ENCODE measurements around the gene MEN1. TPM values are rescaled to one million over a fixed set of nuclear protein-coding genes. Genes with fewer than 3 reads are reported as not detected.

Gene MEN1
- 10 to 100 TPM; 25.8 to 27.0 TPM for total RNA-seq
- 26.2 to 45.0 reads per million in 2 donors for total RNA-seq

DNA sequence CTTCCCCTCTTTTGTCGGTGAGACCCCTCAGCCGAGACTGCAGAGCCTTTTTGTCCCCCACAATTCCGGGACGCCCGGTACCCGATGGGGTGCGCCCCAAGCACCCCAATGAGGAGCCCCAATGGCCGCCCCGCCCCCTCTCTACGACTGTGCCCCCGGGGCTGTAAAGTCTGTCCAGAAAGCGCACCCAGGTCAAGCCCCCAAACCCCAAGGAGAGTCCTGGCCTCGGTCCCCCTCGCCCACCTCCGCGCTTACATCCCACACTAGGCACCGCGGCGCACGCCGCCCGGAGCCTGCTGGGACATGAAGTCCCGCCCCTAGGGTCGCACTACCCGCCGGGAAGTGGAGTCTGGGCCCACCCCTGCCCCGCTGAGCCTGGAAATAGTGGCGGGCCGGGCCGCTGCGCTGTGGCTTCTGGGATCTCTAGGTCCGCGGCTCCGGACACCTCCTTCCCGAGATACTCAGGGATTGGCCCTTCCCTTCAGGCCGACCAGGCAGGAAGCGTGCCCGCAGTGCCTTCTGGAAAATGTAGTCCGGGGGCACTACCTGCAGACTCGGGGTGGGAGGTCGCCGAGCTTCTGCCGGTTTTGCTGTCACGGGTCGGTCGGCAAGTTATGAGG lies at the start of gene MEN1:
Gene MEN1 (minus strand): TSS at position 281 of the 620 bp plus-strand sequence. CDS start 442 bp downstream, outside the sequence.
- H3K9me3 ChIP-seq (ENCODE audit: control insufficient read depth, low read length, poor library complexity, severe bottlenecking): no peaks in the 10 kb centered on the region
- Mint-ChIP-seq H3K36me3 (ENCODE audit: low read depth) (peaks cover 5% of the 10 kb centered on the region), H3K4me1 (peaks cover 21% of the 10 kb centered on the region), H3K27ac (peak within 1 kb of the TSS; percentile 92), H3K27me3 (no peaks in the 10 kb centered on the region), H3K4me3 (peak within 1 kb of the TSS; percentile 97)
- ATAC-seq: peak; percentile 90
- peak; percentile 54 to 61 (median 61) for DNase-seq

DNA sequence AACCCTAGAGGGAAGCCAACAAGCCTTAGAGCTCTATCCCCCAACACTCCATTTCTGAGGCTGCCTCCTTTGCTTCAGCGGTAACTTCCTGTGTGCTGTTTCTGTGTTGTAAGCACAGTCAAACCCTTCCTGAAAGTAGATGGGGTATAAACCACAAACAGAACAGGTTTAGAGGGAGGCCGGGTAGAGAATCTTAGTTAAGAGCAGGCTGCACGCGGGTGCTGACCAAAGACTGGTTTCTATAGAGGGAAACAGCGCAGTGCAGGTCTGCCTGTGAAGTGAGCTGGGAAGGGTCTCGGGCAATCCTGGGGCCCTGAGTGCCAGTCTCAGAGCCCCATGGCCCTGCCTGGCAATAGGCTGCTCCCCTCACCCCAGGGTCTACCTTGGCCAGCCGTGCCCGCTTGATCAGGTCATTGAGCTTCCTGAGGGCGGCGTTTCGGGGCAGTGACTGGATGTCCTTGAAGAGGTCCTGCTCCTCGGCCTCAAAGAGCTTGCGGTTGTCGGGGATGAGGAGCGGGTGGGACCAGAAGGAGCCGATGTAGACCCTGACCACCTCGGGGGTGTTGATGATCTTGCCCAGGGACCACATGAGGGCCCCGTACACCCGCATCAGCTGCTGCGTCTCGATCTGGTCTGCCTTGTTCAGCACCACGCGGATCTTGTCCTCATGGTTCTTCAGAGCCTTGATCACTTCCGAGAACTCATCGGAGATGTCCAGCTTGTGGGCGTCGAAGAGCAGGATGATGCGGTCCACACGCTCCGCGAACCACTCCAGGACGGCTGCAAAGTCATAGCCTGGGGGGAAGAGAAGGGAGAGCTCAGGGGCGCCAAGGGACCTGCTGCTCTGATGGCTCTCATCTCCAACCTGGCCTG lies 49.4 kb upstream of the MEN1 start:
- Mint-ChIP-seq H3K27me3 (no peaks in the 10 kb centered on the region), H3K4me3 (peak overlapping the region; percentile 83), H3K4me1 (peaks cover 64% of the 10 kb centered on the region), H3K36me3 (ENCODE audit: low read depth) (peaks cover 2% of the 10 kb centered on the region), H3K27ac (peak overlapping the region; percentile 98)
- H3K9me3 ChIP-seq (ENCODE audit: control insufficient read depth, low read length, poor library complexity, severe bottlenecking): no peaks in the 10 kb centered on the region
- DNase-seq (peak in 1 of 3 donors; percentile 36), ATAC-seq (peak; percentile 77)

DNA sequence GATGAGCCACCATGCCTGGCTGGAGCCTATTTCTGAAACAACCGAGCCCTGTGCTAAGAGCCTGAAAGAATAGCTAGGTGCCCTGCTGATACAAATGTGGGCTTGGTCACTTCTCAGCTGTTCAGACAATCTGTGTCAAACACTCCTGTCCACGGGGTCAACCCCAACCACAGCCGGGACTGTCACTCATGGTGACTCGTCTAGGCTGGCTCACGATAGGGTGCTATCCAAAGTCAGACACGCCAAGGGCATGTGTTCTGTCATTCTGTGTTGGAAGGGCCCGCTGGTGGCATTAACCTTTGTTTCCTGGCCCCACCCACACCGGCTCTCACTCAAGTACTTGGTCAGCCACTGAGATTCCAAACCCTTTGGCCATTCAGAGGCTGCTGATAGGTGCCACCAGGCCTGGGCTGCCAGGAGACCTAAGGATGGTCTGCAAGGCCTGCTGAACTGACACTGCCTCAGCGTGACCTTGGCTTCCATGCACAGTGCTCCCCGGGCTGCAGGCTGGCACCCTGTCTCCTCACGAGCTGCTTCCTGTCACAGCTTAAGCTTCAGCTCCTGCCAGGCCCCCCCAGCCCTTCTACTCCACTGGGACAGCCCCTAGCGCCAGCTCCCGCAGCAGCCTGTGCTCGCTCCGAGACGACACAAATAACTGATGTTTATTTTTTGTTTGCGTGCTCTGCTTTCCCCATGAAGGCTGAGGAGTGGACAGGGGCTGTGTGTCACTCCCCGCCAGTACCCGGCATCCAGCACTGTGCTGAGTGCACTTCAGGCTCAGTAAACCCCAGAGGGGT lies 48.3 kb upstream of the MEN1 start:
- no peaks in the 10 kb centered on the region for H3K9me3 ChIP-seq (ENCODE audit: control insufficient read depth, low read length, poor library complexity, severe bottlenecking)
- Mint-ChIP-seq H3K27me3 (no peaks in the 10 kb centered on the region), H3K4me3 (peak overlapping the region; percentile 83), H3K27ac (peak overlapping the region; percentile 98), H3K36me3 (ENCODE audit: low read depth) (peaks cover 2% of the 10 kb centered on the region), H3K4me1 (peaks cover 69% of the 10 kb centered on the region)
- peak in 2 of 3 donors; percentile 49 to 59 for DNase-seq
- peak; percentile 61 for ATAC-seq

DNA sequence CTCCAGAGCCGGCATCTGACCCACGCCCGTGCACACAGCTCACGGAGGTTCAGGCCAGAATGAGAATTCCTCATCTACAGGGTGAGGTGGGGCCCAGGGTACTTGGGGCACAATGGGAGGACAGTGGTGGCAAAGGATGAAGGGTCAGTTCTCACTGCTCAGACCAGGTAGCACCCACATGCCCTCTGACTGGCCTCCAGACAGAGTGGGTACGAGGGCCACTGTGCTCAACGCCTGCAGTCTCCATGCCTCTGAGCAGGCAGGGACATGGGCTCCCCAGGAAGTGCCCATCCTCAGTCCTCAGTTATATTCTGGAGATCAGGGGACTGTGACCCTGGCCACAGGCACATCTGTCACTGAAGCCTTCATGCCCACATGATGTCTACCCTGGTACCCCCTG lies 47.1 kb upstream of the MEN1 start:
- ATAC-seq (no peak), DNase-seq (no peak)
- Mint-ChIP-seq H3K36me3 (ENCODE audit: low read depth) (peaks cover 2% of the 10 kb centered on the region), H3K4me1 (peaks cover 72% of the 10 kb centered on the region), H3K4me3 (peak overlapping the region; percentile 69), H3K27me3 (no peaks in the 10 kb centered on the region), H3K27ac (peak overlapping the region; percentile 98)
- no peaks in the 10 kb centered on the region for H3K9me3 ChIP-seq (ENCODE audit: control insufficient read depth, low read length, poor library complexity, severe bottlenecking)

DNA sequence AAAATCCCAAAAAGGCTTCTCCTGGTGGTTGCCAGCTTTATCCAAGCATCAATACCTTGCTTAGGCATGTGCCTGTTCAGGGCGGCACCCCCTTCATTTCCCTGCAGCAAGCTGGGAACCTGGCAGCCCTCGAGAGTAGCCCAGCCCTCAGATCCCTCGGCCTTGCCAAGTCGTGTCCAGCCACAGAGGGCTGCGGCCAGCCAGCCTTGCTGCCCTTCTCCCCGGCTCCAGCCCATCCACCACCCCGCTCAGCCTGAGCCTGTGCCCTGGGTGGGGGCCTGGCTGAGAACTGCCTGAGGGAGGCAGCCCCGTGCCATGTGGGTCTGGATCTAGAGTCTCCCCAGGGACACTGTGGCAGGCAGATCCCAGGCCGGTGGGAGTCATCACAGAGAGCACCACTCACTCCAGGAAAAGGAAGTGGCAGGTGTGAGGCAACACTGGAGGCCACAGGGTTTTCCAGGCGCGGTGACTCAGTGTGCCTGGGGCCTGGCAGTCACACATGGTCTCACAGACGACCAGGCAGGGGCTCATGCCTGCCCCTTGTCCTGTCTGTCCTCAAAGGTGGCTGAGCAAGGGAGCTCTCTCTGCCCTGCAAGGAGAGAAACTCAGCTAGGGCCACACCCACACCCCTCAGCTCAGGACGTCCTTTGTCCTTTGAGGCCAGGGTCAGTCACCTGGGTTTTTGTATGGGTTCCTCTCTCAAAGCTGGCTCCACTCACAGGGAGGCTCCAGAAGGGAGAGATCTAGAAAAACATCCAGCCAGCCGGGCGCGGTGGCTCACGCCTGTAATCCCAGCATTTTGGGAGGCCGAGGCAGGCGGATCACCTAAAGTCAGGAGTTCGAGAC lies 46.3 kb upstream of the MEN1 start:
- peaks cover 2% of the 10 kb centered on the region for H3K36me3 Mint-ChIP-seq (ENCODE audit: low read depth)
- ATAC-seq (no peak), DNase-seq (peak in 1 of 3 donors; percentile 38)
- H3K4me1 Mint-ChIP-seq: peaks cover 75% of the 10 kb centered on the region
- no peaks in the 10 kb centered on the region for H3K27me3 Mint-ChIP-seq
- peak overlapping the region; percentile 83 for H3K4me3 Mint-ChIP-seq
- H3K9me3 ChIP-seq (ENCODE audit: control insufficient read depth, low read length, poor library complexity, severe bottlenecking): no peaks in the 10 kb centered on the region
- peak overlapping the region; percentile 98 for H3K27ac Mint-ChIP-seq

DNA sequence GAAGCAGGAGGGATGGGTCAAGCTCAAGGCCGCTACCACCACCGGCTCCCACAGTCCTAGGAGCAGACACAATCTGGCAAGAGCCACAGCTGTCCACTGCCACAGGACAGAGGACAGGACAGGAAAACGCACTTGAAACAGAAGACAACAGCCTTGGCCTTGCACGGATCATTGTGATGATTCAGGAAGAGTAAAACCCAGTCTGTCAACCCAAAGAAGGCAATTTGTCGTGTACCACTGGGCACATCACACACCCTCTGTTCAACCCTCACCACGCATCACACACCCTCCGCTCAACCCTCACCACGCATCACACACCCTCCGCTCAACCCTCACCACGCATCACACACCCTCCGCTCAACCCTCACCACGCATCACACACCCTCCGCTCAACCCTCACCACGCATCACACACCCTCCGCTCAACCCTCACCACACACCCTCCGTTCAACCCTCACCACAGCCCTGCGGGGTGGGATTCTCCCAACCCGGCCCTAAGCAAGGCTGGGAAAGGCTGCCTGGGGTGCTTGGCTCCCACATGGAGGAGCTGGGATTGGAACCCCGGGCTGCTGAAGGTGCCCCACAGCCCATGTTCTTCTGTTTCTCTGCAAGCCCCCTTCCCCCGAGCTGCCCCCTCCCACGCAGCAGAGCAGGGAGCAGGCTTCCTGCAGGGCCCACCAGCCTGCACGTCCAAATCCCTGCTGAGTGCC lies 45.4 kb upstream of the MEN1 start:
- DNase-seq (no peak), ATAC-seq (no peak)
- Mint-ChIP-seq H3K27me3 (no peaks in the 10 kb centered on the region), H3K4me1 (peaks cover 79% of the 10 kb centered on the region), H3K36me3 (ENCODE audit: low read depth) (peaks cover 2% of the 10 kb centered on the region), H3K4me3 (peak overlapping the region; percentile 83), H3K27ac (peak overlapping the region; percentile 98)
- no peaks in the 10 kb centered on the region for H3K9me3 ChIP-seq (ENCODE audit: control insufficient read depth, low read length, poor library complexity, severe bottlenecking)

DNA sequence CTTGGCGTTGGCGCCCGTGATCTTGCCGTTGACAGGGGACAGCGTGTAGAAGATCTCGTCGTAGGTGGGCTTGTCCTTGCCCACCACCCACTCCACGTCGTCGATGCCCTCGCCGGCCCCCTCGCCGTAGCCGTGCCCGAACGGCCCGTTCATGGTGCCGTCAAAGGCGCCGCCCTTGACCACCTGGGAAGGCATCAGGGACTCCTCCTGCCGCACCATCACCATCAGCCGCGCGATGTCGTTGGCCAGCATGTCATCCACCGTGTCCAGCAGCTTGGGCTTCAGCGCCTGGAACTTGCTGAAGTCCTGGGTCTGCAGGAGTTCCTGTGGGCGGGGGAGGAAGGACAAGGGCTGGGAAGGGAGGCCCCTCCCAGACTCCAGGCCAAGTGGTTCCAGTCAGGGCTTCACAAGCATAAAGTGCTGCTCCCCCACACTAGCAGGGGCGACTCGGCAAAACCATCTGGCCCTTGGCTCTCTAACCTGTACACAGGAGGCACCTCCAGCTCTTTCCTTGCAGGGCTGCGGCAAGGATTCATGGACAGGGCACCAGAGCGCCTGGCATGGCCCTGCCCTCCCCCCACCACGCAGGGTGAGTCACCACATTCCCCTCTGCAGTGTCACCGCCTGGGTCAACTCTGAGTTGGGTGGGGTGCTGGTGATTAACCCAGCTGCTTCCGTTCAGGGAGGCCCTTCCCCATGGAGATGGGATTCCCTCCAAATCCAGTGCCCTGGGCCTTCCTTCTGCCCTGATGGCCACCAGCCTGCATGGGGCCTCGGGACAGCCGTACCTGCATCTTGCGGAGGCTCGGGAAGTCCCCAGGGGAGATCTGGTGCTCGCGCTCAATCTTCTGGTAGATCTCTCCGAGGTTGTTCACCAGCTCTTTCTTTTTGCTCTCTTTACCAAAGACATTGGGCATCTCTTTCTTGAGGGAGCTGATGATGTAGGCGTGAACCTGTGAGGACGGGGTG lies 44.5 kb upstream of the MEN1 start:
- Mint-ChIP-seq H3K27ac (peak overlapping the region; percentile 98), H3K36me3 (ENCODE audit: low read depth) (peaks cover 2% of the 10 kb centered on the region), H3K4me3 (peak overlapping the region; percentile 83), H3K4me1 (peaks cover 73% of the 10 kb centered on the region), H3K27me3 (no peaks in the 10 kb centered on the region)
- ATAC-seq: peak; percentile 16
- DNase-seq: peak in 1 of 3 donors; percentile 48
- no peaks in the 10 kb centered on the region for H3K9me3 ChIP-seq (ENCODE audit: control insufficient read depth, low read length, poor library complexity, severe bottlenecking)

DNA sequence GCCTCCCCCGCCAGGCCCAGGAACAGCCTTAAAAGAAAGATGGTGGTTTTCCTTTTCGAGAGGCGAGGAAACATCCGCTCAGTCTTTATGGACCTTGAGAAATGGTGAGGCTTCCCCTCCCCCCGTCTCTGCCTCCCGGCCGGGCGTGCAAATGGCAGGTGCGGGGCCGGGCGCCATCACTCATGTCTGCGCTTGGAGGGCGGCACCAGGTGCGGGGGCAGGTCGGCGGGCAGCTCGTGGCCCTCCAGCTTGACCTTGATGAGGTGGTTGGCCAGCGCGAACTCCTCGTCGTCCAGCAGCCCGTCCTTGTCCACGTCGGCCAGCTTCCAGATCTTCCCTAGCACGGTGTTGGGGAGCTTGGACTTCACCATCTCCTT lies 43.8 kb upstream of the MEN1 start:
- H3K9me3 ChIP-seq (ENCODE audit: control insufficient read depth, low read length, poor library complexity, severe bottlenecking): no peaks in the 10 kb centered on the region
- peak overlapping the region; percentile 98 for H3K27ac Mint-ChIP-seq
- no peak for ATAC-seq
- no peaks in the 10 kb centered on the region for H3K27me3 Mint-ChIP-seq
- H3K36me3 Mint-ChIP-seq (ENCODE audit: low read depth): peaks cover 2% of the 10 kb centered on the region
- DNase-seq: no peak
- peaks cover 70% of the 10 kb centered on the region for H3K4me1 Mint-ChIP-seq
- H3K4me3 Mint-ChIP-seq: peak overlapping the region; percentile 83

DNA sequence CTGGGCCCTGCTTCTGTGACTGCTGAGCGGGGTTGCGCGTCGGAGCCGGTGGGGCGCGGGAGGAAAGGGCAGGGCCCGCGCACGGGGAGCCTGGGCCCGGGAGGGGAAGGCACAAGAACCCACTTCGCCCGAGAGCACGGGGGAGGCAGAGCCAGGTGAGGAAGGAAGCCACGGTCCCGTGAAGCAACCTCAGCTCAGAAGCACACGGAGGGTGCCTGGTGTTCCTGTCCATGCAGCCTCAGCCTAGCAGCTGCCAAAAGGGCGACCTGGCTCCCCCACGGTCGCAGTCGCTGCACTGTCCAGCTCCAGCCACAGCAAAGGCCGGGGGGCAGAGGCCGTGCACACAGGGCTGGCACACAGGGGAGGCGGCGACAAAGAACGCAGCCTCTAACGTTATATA lies 43.4 kb upstream of the MEN1 start:
- Mint-ChIP-seq H3K4me3 (peak overlapping the region; percentile 83), H3K27ac (peak overlapping the region; percentile 98), H3K27me3 (no peaks in the 10 kb centered on the region), H3K36me3 (ENCODE audit: low read depth) (peaks cover 2% of the 10 kb centered on the region), H3K4me1 (peaks cover 67% of the 10 kb centered on the region)
- ATAC-seq (peak; percentile 24), DNase-seq (no peak)
- H3K9me3 ChIP-seq (ENCODE audit: control insufficient read depth, low read length, poor library complexity, severe bottlenecking): no peaks in the 10 kb centered on the region

DNA sequence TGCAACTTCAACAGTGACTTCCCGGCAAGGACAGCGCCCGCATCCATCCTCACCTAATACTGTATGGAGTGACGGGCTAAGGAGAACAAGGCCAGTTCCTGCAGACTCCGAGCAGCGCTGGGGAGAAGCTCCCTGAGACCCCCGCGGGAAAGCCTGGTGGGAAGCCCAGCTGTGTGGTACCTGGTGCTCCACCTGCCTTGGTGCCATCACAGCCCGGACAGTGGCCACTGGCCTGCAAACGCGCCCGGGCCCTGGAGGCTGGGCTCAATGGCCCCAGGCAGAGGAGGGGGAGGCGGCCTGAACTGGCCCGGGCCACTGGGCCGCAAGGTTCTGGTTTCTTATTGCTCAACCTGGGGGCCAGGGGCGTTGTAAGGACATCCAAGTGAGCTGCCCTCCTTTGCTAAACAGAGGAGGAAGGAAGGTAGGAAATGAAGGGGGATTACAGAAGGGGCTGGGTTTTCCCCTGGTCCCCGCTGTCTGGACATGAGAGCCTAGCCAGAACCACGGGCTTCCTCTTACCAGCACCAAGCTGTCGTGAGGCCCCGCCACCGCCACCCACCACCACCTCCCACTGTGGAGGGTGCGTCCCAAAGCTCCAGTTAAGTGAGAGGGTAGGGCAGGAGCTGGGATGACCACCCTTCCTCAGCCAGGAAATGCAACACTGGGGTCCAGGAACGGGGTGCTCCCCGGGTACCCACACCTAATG lies 42.6 kb upstream of the MEN1 start:
- Mint-ChIP-seq H3K36me3 (ENCODE audit: low read depth) (peaks cover 2% of the 10 kb centered on the region), H3K27ac (peak overlapping the region; percentile 98)

More for the DNA sequence above, 42.6 kb upstream of the MEN1 start:
- H3K27me3 Mint-ChIP-seq: no peaks in the 10 kb centered on the region
- peaks cover 70% of the 10 kb centered on the region for H3K4me1 Mint-ChIP-seq
- DNase-seq (no peak), ATAC-seq (peak; percentile 6)
- peak overlapping the region; percentile 83 for H3K4me3 Mint-ChIP-seq
- no peaks in the 10 kb centered on the region for H3K9me3 ChIP-seq (ENCODE audit: control insufficient read depth, low read length, poor library complexity, severe bottlenecking)

All from T-helper 17 cell (primary cell).